ENCODE results near the gene TMTC3. TPM values are rescaled to one million over a fixed set of nuclear protein-coding genes. Genes with fewer than 3 reads are reported as not detected.

TMTC3 gene
- total and polyA plus RNA-seq, 3 donors from 2014 or later, result 5.7 to 16.1 (median 12.7) TPM

DNA sequence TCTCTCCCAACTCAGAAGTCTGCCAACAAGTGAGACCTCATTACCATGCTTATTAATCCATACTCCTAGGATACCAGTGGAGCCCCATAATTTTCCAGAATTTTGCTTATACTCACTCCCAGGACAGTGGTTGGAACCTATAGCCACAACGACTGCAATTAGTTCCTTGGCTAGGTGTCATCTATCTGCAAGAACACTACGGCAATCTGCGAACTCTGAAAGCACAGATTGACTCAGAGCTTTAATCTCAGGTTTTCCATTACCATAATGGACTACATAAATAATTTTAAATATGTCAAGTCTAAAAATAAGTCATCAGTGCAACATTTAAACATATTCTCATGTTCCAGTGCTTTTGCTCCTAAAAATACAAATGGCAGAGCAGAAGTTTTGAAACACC is 33.4 kb downstream of the TMTC3 start:
- intact Hi-C loops (cut with DNase I; ENCODE audit: low total_unique reads), result no loop called here
- TF ChIP-seq CTCF (IDR thresholded peaks at IDR 0.05) (no peak), POLR2A (IDR thresholded peaks at IDR 0.05) (no peak)
- no peak for DNase-seq
- Histone ChIP-seq H3K27ac (no peak overlapping the region), H3K27me3 (no peaks in the 10 kb centered on the region), H3K9me3 (no peaks in the 10 kb centered on the region), H3K4me1 (no peaks in the 10 kb centered on the region), H3K36me3 (ENCODE audit: low read depth, missing control alignments) (no peaks in the 10 kb centered on the region), H3K4me3 (no peak overlapping the region)
- 92 to 96% methylated on average over 3 of the region's 3 CpGs for WGBS, 2 donors

- no peak for TF ChIP-seq CTCF (IDR thresholded peaks at IDR 0.05)
These were observed 37.4 kb downstream of the TMTC3 start for GRCh38 chr12:88179436-88180014.

GRCh38 chr12:88181881-88182280 is 39.8 kb downstream of the TMTC3 start:
- no peaks in the 10 kb centered on the region for H3K4me1 ChIP-seq
- H3K27me3 ChIP-seq, result no peaks in the 10 kb centered on the region
- TF ChIP-seq CTCF (IDR thresholded peaks at IDR 0.05) (no peak), POLR2A (IDR thresholded peaks at IDR 0.05) (no peak)
- intact Hi-C loops (cut with DNase I; ENCODE audit: low total_unique reads), result no loop called here
- no peaks in the 10 kb centered on the region for H3K36me3 ChIP-seq (ENCODE audit: low read depth, missing control alignments)
- H3K9me3 ChIP-seq, result no peaks in the 10 kb centered on the region
- no peak overlapping the region for H3K27ac ChIP-seq
- no peak for DNase-seq
- WGBS, 2 donors, result 75 to 80% methylated on average over 3 of the region's 3 CpGs
- no peak overlapping the region for H3K4me3 ChIP-seq

More at GRCh38 chr12:88179436-88180014, 37.4 kb downstream of the TMTC3 start:
- Histone ChIP-seq H3K9me3 (no peaks in the 10 kb centered on the region), H3K27ac (no peak overlapping the region), H3K27me3 (no peaks in the 10 kb centered on the region), H3K4me1 (no peaks in the 10 kb centered on the region), H3K36me3 (ENCODE audit: low read depth, missing control alignments) (no peaks in the 10 kb centered on the region), H3K4me3 (no peak overlapping the region)
- DNase-seq, result no peak
- intact Hi-C loops (cut with DNase I; ENCODE audit: low total_unique reads), result no loop called here
- 93 to 94% methylated on average over 6 of the region's 6 CpGs for WGBS, 2 donors

- Histone ChIP-seq H3K4me3 (no peak overlapping the region), H3K9me3 (no peaks in the 10 kb centered on the region), H3K36me3 (ENCODE audit: low read depth, missing control alignments) (no peaks in the 10 kb centered on the region), H3K4me1 (no peaks in the 10 kb centered on the region), H3K27ac (no peak overlapping the region), H3K27me3 (no peaks in the 10 kb centered on the region)
- TF ChIP-seq CTCF (IDR thresholded peaks at IDR 0.05) (no peak), POLR2A (IDR thresholded peaks at IDR 0.05) (no peak)
- intact Hi-C loops (cut with DNase I; ENCODE audit: low total_unique reads), result no loop called here
- no peak for DNase-seq
- WGBS, 2 donors, result 92 to 96% methylated on average over 3 of the region's 3 CpGs
These were observed 40.3 kb downstream of the TMTC3 start for GRCh38 chr12:88182416-88182815.

DNA sequence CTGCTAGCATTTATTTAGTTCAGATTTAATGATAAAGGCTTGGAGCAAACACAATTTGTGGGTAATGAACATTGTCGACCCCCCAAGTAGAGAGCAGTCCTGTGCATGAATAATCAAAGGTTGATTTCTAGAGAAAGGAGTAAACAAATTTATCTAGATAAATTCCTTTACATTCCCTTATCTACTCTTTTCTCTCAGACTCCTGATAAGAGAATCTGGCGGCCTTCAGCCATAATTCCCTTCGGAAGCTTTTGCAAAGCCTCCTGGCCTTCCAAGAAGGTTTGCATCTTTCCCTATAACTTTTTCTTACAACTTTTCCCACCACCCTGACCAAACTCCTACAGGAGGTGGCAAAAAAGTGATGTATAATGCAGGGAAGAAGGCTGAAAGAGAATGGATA is 42.1 kb downstream of the TMTC3 start:
- Histone ChIP-seq H3K27me3 (no peaks in the 10 kb centered on the region), H3K27ac (no peak overlapping the region), H3K9me3 (no peaks in the 10 kb centered on the region), H3K4me1 (no peaks in the 10 kb centered on the region), H3K36me3 (ENCODE audit: low read depth, missing control alignments) (no peaks in the 10 kb centered on the region), H3K4me3 (no peak overlapping the region)
- TF ChIP-seq POLR2A (IDR thresholded peaks at IDR 0.05), result no peak
- no peak for TF ChIP-seq CTCF (IDR thresholded peaks at IDR 0.05)
- intact Hi-C loops (cut with DNase I; ENCODE audit: low total_unique reads), result no loop called here
- WGBS, 2 donors, result 93 to 95% methylated on average over 3 of the region's 3 CpGs
- DNase-seq, result no peak

Measured in testis (tissue), 3 donors.